ENCODE measurements around the gene ANKRD11.
A peak's percentile ranks its signal among the peaks of the same experiment; 100 is the strongest.
"Not testable (repeated sequence)": the region's sequence is repeated elsewhere in the genome, so short reads cannot be mapped to it uniquely, and the experiment has no call there.

Gene ANKRD11

DNA sequence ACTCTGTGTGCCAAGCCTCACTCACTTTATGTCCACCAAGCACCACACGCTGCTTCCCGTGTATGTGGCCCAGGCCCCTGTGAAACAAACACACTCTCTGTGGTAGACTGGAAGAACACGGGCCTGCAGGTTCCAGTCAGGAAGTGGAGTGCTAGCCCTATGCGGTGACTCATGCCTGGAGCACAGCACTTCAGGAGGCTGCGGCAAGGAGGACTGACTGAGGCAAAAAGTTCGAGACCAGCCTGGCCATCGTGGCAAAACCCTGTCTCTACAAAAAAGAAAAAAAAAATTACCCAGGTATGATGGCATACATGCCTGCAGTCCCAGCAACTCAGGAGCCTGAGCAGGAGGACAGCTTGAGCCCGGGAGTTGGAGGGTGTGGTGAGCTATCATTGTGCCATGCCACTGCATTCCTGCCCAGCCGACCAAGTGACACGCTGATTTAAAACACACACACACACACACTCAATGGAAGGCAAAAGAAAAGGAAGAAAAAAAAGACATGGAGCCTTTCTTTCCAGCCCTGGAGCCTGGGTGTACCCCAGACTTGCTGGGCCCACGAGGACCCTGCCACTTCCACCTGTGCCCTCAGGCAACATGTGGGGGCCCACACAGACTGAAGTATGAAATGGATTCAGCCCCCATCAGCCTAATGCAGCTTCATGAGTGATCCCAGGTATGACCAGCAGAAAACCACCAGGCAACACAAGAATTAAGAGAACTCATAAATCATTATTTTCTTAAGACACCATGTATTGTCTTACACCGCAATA is 126.6 kb downstream of the ANKRD11 start:
- peak; percentile 47 to 70 (median 62) for DNase-seq

DNA sequence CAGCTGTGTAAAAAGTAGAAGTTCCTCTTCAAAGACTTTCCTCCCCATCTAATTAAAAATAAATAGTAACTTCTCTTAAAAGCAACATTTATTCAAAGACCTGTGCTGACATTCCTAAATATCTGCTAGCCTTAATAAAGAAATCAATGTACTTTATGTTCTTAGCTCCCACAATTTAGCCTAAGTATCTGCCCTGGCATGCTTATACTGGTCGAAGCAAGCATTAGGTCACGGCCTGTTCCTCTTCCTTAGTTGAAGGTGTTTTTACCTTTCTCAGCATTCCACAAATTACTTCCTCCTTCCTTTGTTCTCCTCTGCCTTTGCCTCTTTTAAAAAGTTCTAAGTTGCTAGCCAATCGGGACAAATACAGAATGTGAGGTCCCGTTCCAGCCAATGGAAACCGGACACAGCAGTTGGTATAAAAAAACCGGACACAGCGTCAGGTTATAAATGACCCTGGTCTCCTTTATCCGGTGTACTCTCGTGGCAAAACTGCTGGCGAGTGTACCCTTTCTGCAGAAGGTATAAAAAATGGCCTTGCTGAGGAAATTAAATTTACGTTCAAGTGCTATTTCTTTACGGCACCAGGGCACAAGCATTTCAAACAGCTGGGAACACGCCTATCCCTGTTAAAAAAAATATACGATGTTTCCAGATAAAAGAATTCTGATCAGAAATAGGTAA is 127.7 kb downstream of the ANKRD11 start:
- DNase-seq = not testable (repeated sequence)

DNA sequence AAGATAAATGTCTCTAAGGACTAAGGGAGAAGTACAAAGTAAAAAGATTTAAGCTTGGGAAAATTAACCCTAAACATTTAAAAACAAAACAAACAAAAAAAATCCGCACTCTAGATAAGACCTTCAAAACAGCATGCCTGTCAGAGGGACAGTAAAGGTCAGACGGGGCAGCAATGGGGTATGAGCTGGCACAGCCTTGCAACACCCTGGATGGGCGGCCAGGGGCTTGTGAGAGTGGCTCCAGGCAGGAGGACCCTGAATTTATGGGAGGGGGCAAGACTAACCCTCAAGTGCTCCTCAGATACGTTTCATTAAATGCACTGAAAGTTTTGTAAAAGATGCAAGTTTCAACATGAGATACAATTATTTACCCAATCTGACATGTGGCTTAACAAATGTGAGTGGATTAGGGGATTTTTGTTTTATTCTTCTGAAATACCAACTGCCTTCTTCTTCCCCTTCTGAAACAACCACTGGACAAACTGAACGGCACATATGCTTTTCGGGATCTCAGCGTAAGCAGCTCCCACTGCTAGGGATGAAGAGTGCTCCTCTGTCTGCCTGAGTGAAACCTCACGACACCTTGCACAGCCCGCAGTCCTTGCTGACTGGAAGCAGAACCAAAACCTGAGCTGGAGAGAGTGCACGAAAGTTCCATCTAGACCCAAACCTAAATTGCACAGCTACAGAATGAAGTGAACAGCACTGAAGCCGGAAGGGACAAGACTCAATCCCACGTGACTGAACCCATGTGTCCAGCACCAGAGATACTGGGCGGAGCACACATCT is 128.4 kb downstream of the ANKRD11 start:
- DNase-seq = peak; percentile 55 to 78 (median 72)

DNA sequence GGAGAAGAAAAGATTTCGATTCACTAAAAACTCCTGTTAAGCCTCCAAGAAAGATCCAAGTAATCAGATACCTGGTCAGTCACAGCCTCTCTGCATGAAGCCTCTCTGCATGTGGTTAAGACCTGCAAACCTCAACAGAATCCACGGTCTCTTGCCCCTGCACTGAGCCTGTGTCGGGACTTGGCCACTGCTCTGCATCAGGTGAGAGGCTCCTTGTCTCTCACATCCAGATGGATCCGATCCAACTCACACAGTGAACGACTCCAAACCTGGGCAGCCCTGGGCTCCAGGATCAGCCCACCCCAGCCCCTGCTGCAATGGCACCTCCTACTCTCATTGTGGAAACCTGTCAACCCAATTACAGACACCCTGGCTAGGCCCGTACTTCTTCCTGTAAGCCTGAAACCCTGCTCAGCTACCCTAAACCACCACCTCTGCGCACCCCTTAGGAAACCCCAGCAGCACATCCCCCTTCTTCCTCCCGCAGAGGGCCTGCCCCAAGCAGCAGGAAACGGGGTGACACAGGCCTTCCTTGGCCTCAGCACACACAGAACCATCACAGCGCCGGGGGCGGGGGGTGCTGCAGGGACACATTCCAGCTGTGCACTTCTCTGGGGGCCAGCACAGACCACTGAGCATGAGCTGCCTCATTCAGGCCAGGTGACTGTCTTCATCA is 129.5 kb downstream of the ANKRD11 start:
- DNase-seq = peak; percentile 48 to 72 (median 60)

DNA sequence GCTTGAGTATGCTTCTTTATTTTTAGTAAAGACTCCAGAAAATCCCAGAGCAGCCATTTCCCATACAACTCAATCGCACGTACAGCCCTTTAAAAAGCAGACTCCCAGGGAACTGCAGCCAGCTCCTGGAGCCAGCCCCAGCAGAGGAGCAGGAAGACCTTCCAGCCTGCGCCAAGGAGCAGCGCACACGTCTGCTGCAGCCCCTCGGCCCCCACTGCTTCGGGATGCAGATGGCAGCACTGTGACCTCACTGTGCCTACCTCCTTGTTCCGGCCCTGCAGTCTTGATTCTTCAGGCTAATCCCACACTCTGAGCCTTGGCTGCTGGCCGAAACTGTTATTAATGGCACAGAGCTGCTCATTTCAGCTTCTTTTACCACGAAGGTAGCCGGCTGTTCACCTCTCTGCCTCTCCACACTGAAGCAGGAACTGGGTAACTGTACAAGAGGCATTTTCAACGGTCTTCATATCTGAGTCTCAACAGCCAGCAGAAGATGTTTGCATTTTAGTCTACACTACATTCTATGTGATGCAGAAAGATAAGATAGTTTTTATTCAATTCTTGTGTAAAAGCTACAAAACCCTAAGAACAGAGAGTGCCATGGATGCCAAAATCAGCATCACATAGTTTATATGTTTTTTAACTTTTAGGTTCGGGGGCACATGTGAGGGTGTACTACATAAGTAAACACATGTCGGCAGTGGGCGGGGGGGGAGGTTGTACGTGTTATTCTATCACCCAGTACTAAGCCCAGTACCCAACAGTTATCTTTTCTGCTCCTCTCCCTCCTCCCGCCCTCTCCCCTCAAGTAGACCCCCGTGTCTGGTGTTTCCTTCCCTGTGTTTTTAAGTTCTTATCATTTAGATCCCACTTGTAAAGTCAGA is 130.9 kb downstream of the ANKRD11 start:
- no peak for DNase-seq

- DNase-seq = peak; percentile 65 to 85 (median 76)
Observed at GRCh38 chr16:89358030-89359005, 132.0 kb downstream of the ANKRD11 start.

- DNase-seq = peak; percentile 77 to 85 (median 82)
Observed at GRCh38 chr16:89357055-89357816, 133.1 kb downstream of the ANKRD11 start.

DNA sequence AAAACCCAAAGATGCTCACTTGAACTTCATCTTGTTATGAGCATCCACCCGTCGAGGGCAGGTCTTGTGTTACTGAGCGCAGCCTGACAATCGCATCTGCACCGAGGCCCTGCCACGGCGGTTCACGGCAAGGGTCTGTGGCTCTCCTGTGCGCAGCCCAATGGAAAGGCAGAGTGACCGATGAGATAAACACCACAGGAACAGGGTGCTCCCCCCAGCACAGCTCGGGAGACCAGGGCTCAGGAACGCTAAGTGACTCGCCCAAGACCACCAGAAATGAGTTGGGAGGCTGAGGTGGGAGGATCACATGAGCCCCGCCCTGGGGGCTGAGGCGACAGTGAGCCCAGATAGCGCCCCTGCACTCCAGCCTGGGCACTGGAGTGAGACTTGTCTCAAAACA is 134.7 kb downstream of the ANKRD11 start:
- DNase-seq = no peak

DNA sequence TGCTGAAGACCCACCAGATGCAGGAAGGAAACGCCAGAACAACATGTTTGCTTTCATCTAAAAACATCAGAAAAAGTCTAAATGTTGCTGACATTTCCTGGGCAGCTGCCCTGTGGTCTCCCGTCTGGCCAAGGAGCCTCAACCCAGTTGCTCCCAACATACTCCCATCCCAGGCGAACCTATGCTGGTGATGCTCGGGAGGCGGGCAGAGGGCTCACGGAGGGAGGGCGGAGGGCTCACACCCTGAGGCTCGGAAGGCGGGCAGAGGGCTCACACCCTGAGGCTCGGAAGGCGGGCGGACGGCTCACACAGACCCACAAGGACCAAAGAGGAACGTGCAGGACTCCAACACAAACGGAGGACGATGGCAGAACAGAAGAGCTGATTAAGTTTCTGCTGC is 135.4 kb downstream of the ANKRD11 start:
- no peak for DNase-seq

GRCh38 chr16:89354325-89354724 is 136.0 kb downstream of the ANKRD11 start:
- no peak for DNase-seq

- no peak for DNase-seq
Observed at GRCh38 chr16:89352091-89352681, 138.2 kb downstream of the ANKRD11 start.

DNA sequence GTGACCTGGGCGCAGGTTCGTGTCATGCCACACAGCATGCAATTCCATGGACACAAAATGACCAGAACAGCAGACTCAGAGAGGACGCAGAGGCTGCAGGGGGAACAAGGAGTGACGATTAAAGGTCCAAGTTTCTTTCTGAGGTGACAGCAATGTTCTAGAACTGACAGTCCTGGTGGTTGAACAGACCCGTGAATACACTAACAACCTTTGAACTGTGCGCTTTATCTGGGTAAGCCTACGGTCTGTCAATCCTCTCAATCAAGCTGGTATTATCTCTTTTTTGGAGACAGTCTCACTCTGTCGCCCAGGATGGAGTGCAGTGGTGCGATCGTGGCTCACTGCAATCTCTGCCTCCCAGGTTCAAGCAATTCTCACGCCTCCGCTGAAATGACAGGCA is 138.7 kb downstream of the ANKRD11 start:
- DNase-seq = no peak

GRCh38 chr16:89350701-89351380 is 139.5 kb downstream of the ANKRD11 start:
- no peak for DNase-seq

GRCh38 chr16:89349947-89350633 is 140.3 kb downstream of the ANKRD11 start:
- DNase-seq = no peak

GRCh38 chr16:89347807-89348206 is 142.6 kb downstream of the ANKRD11 start:
- no peak for DNase-seq

DNA sequence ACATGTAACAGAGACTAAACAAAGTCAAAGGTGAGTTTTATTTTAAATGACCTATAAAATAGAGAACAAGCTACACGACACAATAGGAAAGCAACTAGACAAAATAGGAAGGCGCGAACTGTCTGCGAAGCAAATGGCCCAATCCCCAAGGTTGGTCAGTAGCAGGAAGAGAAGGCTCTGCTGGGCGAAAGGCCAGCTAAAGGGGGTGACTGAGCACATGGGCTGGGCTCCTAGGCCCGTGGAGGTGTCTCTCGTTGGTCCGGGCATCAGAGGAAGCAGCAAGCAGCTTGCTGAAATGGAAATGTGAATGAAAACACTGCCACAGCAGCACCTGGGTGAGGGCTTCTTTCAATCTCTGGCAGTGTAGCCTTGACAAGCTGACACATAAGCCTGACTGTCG is 143.5 kb downstream of the ANKRD11 start:
- peak in 2 of 4 experiments; percentile 28 to 38 for DNase-seq

GRCh38 chr16:89345642-89346150 is 144.7 kb downstream of the ANKRD11 start:
- DNase-seq = no peak

Data from suppressor macrophage (primary cell).